HG02610 (cell line): Measurements from ENCODE around the gene TNFAIP3.
"Not testable (repeated sequence)": the region's sequence is repeated elsewhere in the genome, so short reads cannot be mapped to it uniquely, and the experiment has no call there.

Experiments used
- ATAC-seq: cut with Tn5 transposase; IDR thresholded peaks from one replicate; pipeline ENCODE4 v1.9.1; 2021; ENCODE audit warnings: mild to moderate bottlenecking, moderate library complexity; ENCODE audit not compliant: unreplicated experiment

Gene TNFAIP3

DNA sequence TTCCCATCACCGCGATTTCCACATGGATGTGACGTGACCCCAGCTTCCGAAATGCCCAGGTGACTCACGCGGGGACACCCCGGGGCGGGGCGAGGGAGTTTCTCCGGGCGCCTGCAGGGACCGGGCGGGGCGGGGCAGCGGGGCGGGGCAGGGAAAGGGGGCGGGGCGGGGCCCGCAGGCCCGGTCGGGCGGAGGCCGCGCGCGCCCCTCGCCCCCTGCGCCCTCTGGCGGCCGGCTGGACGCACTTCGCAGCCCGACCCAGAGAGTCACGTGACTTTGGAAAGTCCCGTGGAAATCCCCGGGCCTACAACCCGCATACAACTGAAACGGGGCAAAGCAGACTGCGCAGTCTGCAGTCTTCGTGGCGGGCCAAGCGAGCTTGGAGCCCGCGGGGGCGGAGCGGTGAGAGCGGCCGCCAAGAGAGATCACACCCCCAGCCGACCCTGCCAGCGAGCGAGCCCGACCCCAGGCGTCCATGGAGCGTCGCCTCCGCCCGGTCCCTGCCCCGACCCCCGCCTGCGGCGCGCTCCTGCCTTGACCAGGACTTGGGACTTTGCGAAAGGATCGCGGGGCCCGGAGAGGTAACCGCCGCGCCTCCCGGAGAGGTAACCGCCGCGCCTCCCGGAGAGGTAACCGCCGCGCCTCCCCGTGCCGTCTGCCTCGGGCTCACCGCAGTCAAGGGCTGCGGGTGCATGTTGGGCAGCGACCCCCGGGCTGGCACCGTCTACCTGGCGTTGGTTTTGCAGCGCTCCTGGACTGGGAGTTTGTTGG is at the start of gene TNFAIP3:
Gene TNFAIP3, plus strand, starts transcription at position 346 of the 771 bp plus-strand sequence. CDS start 3,969 bp downstream, outside the sequence.
- ATAC-seq: peak; percentile 68

GRCh38 chr6:137818440-137818839 is 48.6 kb upstream of the TNFAIP3 start:
- ATAC-seq: no peak

- peak; percentile 57 for ATAC-seq
Measured at GRCh38 chr6:137819740-137820139, 47.3 kb upstream of the TNFAIP3 start.

DNA sequence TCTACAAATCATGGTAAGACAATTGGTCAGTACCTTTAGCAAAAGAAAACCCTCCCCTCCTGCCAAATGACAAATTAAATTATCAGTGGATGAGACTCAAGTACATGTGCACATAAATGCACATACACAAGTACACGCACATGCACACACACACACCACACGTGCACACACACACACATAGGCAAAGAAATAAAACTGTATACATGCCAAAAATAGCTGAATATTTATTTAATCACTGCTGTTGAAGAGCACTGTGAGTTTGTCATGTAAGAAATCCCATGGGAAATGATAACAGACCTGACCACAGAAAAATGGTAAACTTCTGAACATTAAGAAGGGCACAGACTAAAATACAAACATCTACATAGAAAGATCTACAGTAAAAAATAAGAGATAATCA is 46.6 kb upstream of the TNFAIP3 start:
- no peak for ATAC-seq

- no peak for ATAC-seq
Measured at GRCh38 chr6:137820952-137821351, 46.1 kb upstream of the TNFAIP3 start.

- ATAC-seq: no peak
Measured at GRCh38 chr6:137821491-137821890, 45.6 kb upstream of the TNFAIP3 start.

DNA sequence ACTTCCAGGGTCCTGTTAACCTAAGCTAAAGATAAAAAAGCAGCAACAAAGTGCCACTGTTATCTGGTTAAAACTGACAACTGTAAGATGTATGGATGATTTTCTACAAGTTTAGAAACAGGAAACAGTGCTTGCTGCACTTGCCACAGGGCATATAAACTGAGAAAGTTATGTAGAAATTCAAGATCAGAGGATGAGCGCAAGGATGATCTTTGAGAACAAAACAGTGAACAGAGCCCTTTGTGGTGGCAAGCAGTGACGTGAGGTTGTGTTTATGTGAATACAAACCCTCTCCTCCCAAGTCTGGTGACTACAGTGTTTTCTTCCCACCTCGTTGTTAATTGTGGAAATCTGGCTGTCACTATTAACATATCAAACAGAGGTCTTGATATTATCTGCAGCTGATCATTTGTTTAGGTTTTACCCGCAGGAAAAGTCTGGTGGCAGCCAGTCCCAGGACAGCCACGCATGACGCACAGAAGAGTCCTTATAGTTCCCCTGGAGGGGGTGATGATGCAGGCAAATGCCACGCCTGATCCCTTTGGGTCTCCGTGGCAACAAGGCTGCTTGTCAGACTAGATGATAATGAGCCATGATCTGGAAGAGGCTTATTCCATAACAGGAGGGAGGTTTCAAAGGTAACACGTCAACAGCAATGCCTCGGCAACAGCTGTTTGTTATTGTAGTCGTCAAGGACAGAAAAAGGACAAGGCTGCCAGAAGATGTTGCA is 43.1 kb upstream of the TNFAIP3 start:
- no peak for ATAC-seq

- no peak for ATAC-seq
Measured at GRCh38 chr6:137824556-137824879, 42.5 kb upstream of the TNFAIP3 start.

- ATAC-seq: no peak
Measured at GRCh38 chr6:137824896-137825295, 42.2 kb upstream of the TNFAIP3 start.

GRCh38 chr6:137827411-137827940 is 39.6 kb upstream of the TNFAIP3 start:
- no peak for ATAC-seq

- ATAC-seq: peak; percentile 72
Measured at GRCh38 chr6:137827977-137828810, 38.9 kb upstream of the TNFAIP3 start.

DNA sequence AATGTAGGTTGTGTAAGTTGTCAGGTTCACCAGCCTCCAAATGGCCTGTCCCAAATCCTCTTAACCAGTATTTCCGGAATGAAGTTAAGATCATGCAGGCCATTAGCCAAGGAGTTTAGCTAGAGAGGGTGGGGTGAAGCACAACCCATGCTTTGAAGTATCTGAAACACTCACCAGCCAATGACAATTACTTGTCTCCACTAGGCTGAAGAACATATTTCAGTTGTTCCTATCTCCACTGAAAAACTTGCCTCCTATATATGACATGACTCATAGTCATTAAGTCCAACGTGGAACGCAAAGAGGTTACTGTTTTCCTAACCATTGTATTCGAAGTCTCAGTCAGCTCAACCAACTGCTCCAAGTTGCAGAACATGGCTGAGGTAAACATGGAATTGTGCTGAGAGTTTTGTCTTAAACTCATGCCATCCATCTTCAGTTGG is 37.4 kb upstream of the TNFAIP3 start:
- no peak for ATAC-seq

DNA sequence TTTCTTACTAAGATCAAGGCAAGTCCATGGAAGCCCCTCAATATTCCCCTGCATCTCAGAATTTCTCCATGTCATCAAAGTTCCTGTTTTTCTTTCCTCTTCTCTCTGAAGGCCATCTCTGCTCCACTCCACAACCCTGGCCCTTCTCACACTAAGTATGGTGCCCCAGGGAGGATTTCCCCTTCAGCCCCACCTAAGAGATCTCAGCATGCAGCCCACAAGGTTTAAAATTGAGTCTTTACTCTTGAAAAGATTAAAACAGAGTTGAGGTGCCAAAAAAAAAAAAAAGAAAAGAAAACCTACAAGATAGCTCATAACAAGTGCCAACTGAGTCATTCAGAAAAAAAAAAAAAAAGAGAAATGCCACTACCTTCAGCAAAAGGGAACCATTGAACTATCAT is 36.5 kb upstream of the TNFAIP3 start:
- peak; percentile 48 for ATAC-seq

DNA sequence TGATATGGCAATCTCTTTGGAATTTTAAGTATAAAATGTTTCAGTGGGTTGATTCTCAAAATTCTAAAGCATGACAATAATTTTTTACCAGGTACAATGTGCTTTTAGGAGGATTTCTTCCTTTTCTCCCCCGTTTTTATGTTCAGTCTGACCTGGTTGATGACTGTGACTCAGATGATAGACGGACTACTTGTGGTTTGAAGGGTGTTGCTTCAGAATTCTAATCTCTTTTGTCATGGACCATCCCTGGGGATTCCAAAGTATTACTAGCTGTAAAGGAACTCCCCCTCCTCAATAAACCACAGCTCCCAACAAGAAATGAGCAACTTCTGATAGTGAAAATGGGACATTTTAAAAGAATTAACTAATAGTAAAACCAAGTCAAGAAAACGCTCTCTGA is 34.9 kb upstream of the TNFAIP3 start:
- ATAC-seq: no peak

DNA sequence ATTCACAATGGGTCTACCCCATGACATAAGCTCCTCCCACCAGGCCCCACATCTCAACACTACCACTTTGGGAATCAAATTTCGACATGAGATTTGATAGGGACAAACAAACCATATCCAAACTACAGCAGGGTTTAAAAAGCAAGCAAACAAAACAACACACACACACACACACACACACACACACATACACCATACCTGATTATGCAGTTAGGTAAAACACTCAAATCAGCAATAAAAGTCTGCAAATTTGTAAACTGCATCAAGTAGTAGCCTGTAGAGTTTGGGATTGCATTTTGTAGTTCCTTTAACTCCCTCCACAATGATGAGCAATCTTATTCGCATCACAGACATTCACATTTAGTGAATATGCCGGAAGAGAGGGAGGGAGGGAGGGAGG is 32.6 kb upstream of the TNFAIP3 start:
- no peak for ATAC-seq

GRCh38 chr6:137836788-137837187 is 30.3 kb upstream of the TNFAIP3 start:
- ATAC-seq: no peak

DNA sequence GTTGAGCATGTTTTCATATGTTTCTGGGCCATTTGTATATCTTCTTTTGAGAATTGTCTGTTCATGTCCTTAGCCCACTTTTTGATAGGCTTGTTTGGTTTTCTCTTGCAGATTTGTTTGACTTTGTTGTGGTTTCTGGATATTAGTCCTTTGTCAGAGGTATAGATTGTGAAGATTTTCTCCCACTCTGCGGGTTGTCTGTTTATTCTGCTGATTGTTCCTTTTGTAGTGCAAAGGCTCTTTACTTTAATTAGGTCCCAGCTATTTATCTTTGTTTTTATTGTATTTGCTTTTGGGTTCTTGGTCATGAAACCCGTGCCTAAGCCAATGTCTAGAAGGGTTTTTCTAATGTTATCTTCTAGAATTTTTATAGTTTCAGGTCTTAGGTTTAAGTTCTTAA is 29.0 kb upstream of the TNFAIP3 start:
- ATAC-seq: not testable (repeated sequence)

GRCh38 chr6:137838597-137838996 is 28.5 kb upstream of the TNFAIP3 start:
- not testable (repeated sequence) for ATAC-seq

DNA sequence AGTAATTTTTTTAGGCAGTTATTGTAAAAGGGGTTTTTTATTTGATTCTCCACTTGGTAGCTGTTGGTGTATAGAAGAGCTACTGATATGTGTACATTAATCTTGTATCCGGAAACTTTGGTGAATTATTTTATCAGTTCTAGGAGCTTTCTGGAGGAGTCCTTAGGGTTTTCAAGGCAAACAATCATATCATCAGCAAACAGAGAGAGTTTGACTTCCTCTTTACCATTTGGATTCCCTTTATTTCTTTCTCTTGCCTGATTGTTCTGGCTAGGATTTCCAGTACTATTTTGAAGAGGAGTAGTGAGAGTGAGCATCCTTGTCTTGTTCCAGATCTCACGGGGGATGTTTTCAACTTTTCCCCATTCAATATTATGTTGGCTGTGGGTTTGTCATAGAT is 28.0 kb upstream of the TNFAIP3 start:
- ATAC-seq: no peak

- no peak for ATAC-seq
Measured at GRCh38 chr6:137840252-137840651, 26.8 kb upstream of the TNFAIP3 start.

DNA sequence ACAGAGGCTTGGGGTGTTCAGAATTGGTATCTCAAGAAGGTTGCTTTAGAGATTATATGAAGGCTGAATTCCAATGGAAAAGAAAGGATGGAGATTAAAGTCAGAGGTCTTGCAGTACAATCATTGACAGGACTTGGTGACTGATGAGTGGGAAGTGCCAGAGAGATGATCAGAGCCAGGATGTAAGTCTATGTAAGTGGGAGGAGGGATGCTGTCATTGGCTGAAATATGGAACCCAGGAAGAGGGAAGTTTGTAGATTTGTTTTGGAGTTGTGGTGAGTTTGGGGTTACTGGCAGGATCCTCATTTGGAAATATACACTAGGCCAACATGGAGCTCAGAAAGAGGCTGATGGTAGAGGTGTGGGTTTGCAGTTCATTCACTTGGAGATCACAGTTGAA is 23.8 kb upstream of the TNFAIP3 start:
- ATAC-seq: no peak
